Parathyroid adenoma (tissue), 2 donors: ENCODE data around the gene RAB2B.
A peak's percentile ranks its signal among the peaks of the same experiment; 100 is the strongest.

Experiments used
- H2AFZ ChIP-seq: fragments of 300-600 bp; sonication (generic); one replicate; pipeline ENCODE4 v1.7.0; 2017; ENCODE audit warnings: antibody characterized with exemption, mild to moderate bottlenecking
- H3K27ac ChIP-seq: fragments of 300-600 bp; sonication (generic); one replicate; pipeline ENCODE4 v1.7.0; 2017
- H3K27me3 ChIP-seq: fragments of 300-600 bp; sonication (generic); one replicate; pipeline ENCODE4 v1.7.0; 2017; ENCODE audit warnings: low read length; ENCODE audit not compliant: control insufficient read depth, insufficient read depth
- H3K36me3 ChIP-seq: fragments of 300-600 bp; sonication (generic); one replicate; pipeline ENCODE4 v1.7.0; 2017; ENCODE audit warnings: low read length; ENCODE audit not compliant: control insufficient read depth, insufficient read depth
- H3K4me1 ChIP-seq: fragments of 300-600 bp; sonication (generic); one replicate; pipeline ENCODE4 v1.7.0; 2017; ENCODE audit warnings: control low read depth
- H3K4me2 ChIP-seq: fragments of 300-600 bp; sonication (generic); one replicate; pipeline ENCODE4 v1.7.0; 2017; ENCODE audit warnings: low read length
- H3K4me3 ChIP-seq: fragments of 300-600 bp; sonication (generic); one replicate; pipeline ENCODE4 v1.7.0; 2017; ENCODE audit warnings: low read depth, low read length
- H3K79me2 ChIP-seq: fragments of 300-600 bp; sonication (generic); one replicate; pipeline ENCODE4 v1.7.0; 2017; ENCODE audit warnings: control low read depth
- H3K9ac ChIP-seq: fragments of 300-600 bp; sonication (generic); one replicate; pipeline ENCODE4 v1.7.0; 2017; ENCODE audit warnings: mild to moderate bottlenecking
- H3K9me3 ChIP-seq: fragments of 300-600 bp; sonication (generic); one replicate; pipeline ENCODE4 v1.7.0; 2017; ENCODE audit warnings: low read length; ENCODE audit not compliant: control insufficient read depth
- TF ChIP-seq, protein P1 (sequence below): fragments of 300-600 bp; sonication (generic); IDR thresholded peaks from one replicate; pipeline ENCODE4 v1.7.0; 2017; ENCODE audit warnings: antibody characterized with exemption, mild to moderate bottlenecking
- donor health status: primary hyperparathyroidism.

Gene RAB2B

DNA sequence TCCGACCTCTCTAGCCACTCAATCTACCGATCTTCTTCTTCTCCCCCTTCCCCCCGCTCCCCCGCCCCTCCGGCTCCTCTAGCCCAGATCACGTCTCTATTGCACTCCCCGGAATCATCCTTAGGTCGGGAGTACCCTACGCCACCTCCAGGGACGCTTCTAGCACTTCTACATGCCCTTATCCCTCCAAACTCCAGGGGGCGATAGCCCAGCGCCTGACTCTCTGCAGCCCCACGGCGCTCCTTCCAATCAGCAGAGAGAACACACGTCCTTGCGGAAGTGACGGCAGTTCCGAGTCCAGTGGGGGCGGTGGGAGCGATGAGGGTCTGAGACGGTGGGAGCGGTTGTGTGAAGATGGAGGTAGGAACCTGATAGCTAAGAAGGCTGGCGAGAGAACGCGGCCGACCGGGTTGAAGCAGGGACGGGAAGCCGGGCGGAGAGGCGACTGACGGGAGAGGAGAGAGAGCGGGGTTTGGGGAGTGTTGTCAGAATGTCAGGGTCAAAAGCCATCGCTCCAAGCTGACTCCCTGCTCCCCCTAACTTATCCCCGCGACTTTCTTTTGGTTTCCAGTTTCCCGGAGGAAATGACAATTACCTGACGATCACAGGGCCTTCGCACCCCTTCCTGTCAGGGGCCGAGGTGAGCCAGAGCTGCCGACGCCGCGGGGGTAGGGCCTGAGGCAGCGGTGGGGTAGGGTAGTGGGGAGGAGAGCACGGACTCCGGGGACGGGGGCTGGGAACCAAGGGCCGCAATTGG, at the start of gene RAB2B, which contains the start of gene TOX4:
Gene RAB2B, minus strand, starts transcription at position 35 of the 757 bp plus-strand sequence. CDS start 87 bp downstream, outside the sequence.
Gene TOX4, plus strand, starts transcription at position 271 of the 757 bp plus-strand sequence. Its CDS starts 84 bp downstream, at position 355.
- Histone ChIP-seq H3K4me3 (peak within 1 kb of the TSS; percentile 99), H2AFZ (peak within 1 kb of the TSS; percentile 54), H3K9me3 (no peaks in the 10 kb centered on the region), H3K27me3 (no peaks in the 10 kb centered on the region), H3K9ac (peak within 1 kb of the TSS; percentile 10), H3K79me2 (peaks cover 21% of the 10 kb centered on the region), H3K4me2 (peak within 1 kb of the TSS; percentile 97), H3K27ac (peak within 1 kb of the TSS; percentile 73), H3K4me1 (peaks cover 8% of the 10 kb centered on the region), H3K36me3 (no peaks in the 10 kb centered on the region)
- TF ChIP-seq, protein P1, sequence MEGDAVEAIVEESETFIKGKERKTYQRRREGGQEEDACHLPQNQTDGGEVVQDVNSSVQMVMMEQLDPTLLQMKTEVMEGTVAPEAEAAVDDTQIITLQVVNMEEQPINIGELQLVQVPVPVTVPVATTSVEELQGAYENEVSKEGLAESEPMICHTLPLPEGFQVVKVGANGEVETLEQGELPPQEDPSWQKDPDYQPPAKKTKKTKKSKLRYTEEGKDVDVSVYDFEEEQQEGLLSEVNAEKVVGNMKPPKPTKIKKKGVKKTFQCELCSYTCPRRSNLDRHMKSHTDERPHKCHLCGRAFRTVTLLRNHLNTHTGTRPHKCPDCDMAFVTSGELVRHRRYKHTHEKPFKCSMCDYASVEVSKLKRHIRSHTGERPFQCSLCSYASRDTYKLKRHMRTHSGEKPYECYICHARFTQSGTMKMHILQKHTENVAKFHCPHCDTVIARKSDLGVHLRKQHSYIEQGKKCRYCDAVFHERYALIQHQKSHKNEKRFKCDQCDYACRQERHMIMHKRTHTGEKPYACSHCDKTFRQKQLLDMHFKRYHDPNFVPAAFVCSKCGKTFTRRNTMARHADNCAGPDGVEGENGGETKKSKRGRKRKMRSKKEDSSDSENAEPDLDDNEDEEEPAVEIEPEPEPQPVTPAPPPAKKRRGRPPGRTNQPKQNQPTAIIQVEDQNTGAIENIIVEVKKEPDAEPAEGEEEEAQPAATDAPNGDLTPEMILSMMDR, result peak; percentile 99

DNA sequence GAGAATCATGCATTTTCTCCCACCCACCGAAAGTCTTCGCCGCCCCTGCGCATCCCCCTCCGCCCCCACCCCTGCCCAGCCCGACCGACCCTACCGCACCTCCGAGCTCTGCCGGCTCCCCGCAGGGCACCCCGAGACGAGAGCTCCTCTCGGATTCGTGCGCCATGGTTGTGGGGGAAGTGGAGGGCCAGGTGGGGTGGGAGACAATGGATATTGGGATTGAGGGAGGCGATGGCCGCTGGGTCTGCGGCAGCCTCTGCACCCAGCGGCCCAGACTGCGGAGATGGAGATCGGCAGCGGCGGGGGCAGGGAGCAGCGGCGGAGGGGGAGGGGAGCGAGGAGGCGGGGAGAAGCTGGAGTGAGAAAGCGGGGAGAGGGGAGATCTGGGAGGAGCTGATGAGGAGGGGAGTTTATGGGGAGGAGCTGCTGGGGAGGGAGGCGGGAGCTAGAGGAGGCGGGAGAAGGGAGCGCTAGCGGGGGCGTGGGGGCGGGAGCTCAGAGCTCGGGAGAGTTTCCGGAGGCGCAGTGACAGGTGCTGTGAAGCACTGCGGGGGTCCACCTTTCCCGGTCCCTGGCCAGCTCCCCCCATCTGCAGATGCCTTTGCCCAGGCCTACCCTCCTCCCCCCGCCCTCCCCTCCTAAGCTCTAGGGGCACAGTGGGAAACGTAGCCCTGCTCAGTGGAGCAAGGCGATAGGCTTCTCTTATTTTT, 49.4 kb upstream of the RAB2B start, which contains the start of gene SALL2:
Gene SALL2, minus strand, starts transcription at position 385 of the 710 bp plus-strand sequence. Its CDS starts 219 bp downstream, at position 166.
- H3K9me3 ChIP-seq, result no peaks in the 10 kb centered on the region
- peaks cover 5% of the 10 kb centered on the region for H3K4me1 ChIP-seq
- TF ChIP-seq, protein P1, result no peak
- peak within 1 kb of the TSS; percentile 59 for H3K27ac ChIP-seq
- H2AFZ ChIP-seq, result peak within 1 kb of the TSS; percentile 99
- H3K4me2 ChIP-seq, result peak within 1 kb of the TSS; percentile 81
- H3K27me3 ChIP-seq, result no peaks in the 10 kb centered on the region
- peak within 1 kb of the TSS; percentile 75 for H3K4me3 ChIP-seq
- no peaks in the 10 kb centered on the region for H3K79me2 ChIP-seq
- peak within 1 kb of the TSS; percentile 56 for H3K9ac ChIP-seq
- H3K36me3 ChIP-seq, result no peaks in the 10 kb centered on the region

DNA sequence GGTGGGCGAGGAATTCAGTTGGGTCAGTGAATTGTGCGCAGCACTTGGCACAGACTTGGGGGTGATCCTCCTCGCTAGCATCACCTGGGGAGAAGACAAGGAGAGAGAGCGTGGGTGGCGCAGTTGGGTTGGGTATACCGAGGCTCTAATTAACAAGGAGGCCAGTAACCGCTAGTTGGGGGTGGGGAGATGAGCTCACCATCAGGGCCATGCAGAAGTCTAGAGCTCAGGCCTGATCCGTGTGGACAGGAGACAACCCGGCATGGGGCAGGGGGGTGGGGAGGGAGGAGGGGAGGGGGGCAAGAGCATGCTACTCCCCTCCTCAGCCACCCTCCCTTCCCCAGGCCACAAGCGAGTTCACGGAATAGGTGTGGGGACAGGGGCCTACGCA, 48.8 kb upstream of the RAB2B start:
- Histone ChIP-seq H3K36me3 (no peaks in the 10 kb centered on the region), H3K9ac (no peak overlapping the region), H3K27me3 (no peaks in the 10 kb centered on the region), H2AFZ (peak overlapping the region; percentile 99), H3K4me2 (peak overlapping the region; percentile 81), H3K79me2 (no peaks in the 10 kb centered on the region), H3K4me1 (peaks cover 5% of the 10 kb centered on the region), H3K27ac (peak overlapping the region; percentile 59), H3K4me3 (peak overlapping the region; percentile 75), H3K9me3 (no peaks in the 10 kb centered on the region)
- TF ChIP-seq, protein P1, result no peak

DNA sequence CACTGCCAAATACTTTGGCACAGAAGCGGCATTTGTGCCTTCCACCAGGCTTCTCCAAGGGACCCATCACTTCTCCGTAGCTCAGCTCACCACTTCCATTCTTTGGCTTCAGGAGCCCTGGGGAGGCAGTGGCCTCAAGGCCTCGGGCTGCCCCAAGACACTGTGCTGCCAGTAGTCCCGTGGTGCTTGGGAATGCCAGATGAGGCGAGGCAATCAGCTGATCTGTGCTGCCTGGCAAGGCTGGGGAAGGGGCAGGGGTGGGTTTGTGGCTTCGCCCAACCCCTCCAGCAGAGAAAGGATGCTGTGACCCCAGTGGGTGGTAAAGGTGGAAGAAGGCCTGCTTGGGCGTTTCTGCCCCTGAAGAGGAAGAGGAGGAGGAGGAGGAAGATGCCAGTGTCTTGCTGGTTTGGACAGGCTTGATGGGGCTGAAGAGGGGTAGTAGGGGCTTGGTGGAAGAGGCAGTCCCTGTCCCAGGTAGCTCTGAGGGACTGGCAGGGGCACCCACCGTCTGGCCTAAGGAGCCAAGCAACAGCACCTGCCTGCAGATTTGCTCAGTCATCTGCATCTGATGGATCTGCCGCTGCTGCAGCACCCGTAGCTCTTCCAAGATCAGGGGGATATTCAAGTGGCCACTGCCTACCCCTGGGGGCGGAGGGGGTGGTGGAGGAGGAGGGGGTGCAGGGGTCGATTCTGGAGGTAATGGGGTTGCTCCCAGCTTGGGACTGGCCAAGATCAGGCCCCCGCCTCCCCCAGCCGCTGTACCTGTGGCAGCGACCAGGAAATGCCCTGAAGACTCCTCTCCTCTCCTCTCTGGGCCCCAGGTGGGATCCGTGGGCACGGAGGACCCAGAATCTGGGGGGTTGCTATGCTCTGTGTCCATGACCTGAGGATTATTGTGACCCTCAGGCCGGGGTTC, 48.1 kb upstream of the RAB2B start:
- TF ChIP-seq, protein P1, result no peak
- no peak overlapping the region for H3K27ac ChIP-seq
- peak overlapping the region; percentile 81 for H3K4me2 ChIP-seq
- H3K9me3 ChIP-seq, result no peaks in the 10 kb centered on the region
- H3K36me3 ChIP-seq, result no peaks in the 10 kb centered on the region
- H3K9ac ChIP-seq, result no peak overlapping the region
- peak overlapping the region; percentile 75 for H3K4me3 ChIP-seq
- H3K4me1 ChIP-seq, result peaks cover 5% of the 10 kb centered on the region
- no peaks in the 10 kb centered on the region for H3K79me2 ChIP-seq
- no peaks in the 10 kb centered on the region for H3K27me3 ChIP-seq
- no peak overlapping the region for H2AFZ ChIP-seq
